ENCODE measurements around the gene YIF1A. TPM values are rescaled to one million over a fixed set of nuclear protein-coding genes. Genes with fewer than 3 reads are reported as not detected.

YIF1A gene
- total RNA-seq, 4 donors from 2014 or later = 39.0 to 60.5 (median 53.7) TPM

- no peak for TF ChIP-seq CTCF (IDR thresholded peaks at IDR 0.05; ENCODE audit: low read depth)
Observed at GRCh38 chr11:66311965-66312548, 23.1 kb upstream of the YIF1A start.

GRCh38 chr11:66311470-66311964 lies 22.6 kb upstream of the YIF1A start:
- TF ChIP-seq CTCF (IDR thresholded peaks at IDR 0.05; ENCODE audit: low read depth) = no peak

- TF ChIP-seq CTCF (IDR thresholded peaks at IDR 0.05; ENCODE audit: low read depth) = no peak
Observed at GRCh38 chr11:66310324-66310723, 21.4 kb upstream of the YIF1A start.

- no peak for TF ChIP-seq CTCF (IDR thresholded peaks at IDR 0.05; ENCODE audit: low read depth)
Observed at GRCh38 chr11:66309475-66309874, 20.5 kb upstream of the YIF1A start.

- TF ChIP-seq CTCF (IDR thresholded peaks at IDR 0.05; ENCODE audit: low read depth) = no peak
Observed at GRCh38 chr11:66302656-66303055, 13.7 kb upstream of the YIF1A start.

- no peak for TF ChIP-seq CTCF (IDR thresholded peaks at IDR 0.05; ENCODE audit: low read depth)
Observed at GRCh38 chr11:66299186-66299585, 10.2 kb upstream of the YIF1A start.

GRCh38 chr11:66297610-66298009 lies 8.7 kb upstream of the YIF1A start:
- TF ChIP-seq CTCF (IDR thresholded peaks at IDR 0.05; ENCODE audit: low read depth) = no peak
